ENCODE results near the gene THAP9.

GRCh38 chr4:82921795-82922194 lies 21.3 kb downstream of the THAP9 start:
- TF ChIP-seq, protein P1, sequence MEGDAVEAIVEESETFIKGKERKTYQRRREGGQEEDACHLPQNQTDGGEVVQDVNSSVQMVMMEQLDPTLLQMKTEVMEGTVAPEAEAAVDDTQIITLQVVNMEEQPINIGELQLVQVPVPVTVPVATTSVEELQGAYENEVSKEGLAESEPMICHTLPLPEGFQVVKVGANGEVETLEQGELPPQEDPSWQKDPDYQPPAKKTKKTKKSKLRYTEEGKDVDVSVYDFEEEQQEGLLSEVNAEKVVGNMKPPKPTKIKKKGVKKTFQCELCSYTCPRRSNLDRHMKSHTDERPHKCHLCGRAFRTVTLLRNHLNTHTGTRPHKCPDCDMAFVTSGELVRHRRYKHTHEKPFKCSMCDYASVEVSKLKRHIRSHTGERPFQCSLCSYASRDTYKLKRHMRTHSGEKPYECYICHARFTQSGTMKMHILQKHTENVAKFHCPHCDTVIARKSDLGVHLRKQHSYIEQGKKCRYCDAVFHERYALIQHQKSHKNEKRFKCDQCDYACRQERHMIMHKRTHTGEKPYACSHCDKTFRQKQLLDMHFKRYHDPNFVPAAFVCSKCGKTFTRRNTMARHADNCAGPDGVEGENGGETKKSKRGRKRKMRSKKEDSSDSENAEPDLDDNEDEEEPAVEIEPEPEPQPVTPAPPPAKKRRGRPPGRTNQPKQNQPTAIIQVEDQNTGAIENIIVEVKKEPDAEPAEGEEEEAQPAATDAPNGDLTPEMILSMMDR (IDR thresholded peaks at IDR 0.05; ENCODE audit: insufficient read depth, low read length, poor library complexity, severe bottlenecking): no peak
- no peak for TF ChIP-seq EZH2phosphoT487 (conservative IDR thresholded peaks at IDR 0.05; ENCODE audit: low read length)

Data from SU-DHL-6 (cell line).